KMS-11 (cell line): ENCODE data around the gene DYNLRB1.

Experiments
- H2AFZ ChIP-seq: fragments of 200-600 bp; sonication (generic); 2 replicates; pipeline ENCODE4 v1.6.1; 2016; ENCODE audit warnings: antibody characterized with exemption, mixed run types, low read depth
- H3K27ac ChIP-seq: fragments of 200-600 bp; sonication (generic); 2 replicates; pipeline ENCODE4 v1.6.1; 2016; ENCODE audit warnings: mild to moderate bottlenecking, mixed run types
- H3K27me3 ChIP-seq: fragments of 200-600 bp; sonication (generic); 2 replicates; pipeline ENCODE4 v1.6.1; 2017; ENCODE audit warnings: mild to moderate bottlenecking, low read depth, mixed run types, moderate library complexity; ENCODE audit not compliant: insufficient read depth
- H3K36me3 ChIP-seq: fragments of 200-600 bp; sonication (generic); 2 replicates; pipeline ENCODE4 v1.6.1; 2017; ENCODE audit warnings: mild to moderate bottlenecking, mixed run types; ENCODE audit not compliant: insufficient read depth
- H3K4me1 ChIP-seq: fragments of 200-600 bp; sonication (generic); 2 replicates; pipeline ENCODE4 v1.6.1; 2016; ENCODE audit warnings: mild to moderate bottlenecking, low read depth, mixed run types; ENCODE audit not compliant: poor library complexity, severe bottlenecking
- H3K4me2 ChIP-seq: fragments of 200-600 bp; sonication (generic); 2 replicates; pipeline ENCODE4 v1.7.0; 2016; ENCODE audit warnings: mild to moderate bottlenecking, mixed run types
- H3K4me3 ChIP-seq: fragments of 200-600 bp; sonication (generic); IDR thresholded peaks from 2 replicates; pipeline ENCODE4 v1.6.1; 2017; ENCODE audit warnings: low read depth, low read length, mixed read lengths; ENCODE audit not compliant: insufficient read depth
- H3K79me2 ChIP-seq: fragments of 200-600 bp; sonication (generic); 2 replicates; pipeline ENCODE4 v1.6.1; 2016; ENCODE audit warnings: low read depth, mixed run types; ENCODE audit not compliant: insufficient read depth
- H3K9ac ChIP-seq: fragments of 200-600 bp; sonication (generic); 2 replicates; pipeline ENCODE4 v1.6.1; 2016; ENCODE audit warnings: mild to moderate bottlenecking, mixed run types
- H4K20me1 ChIP-seq: fragments of 200-600 bp; sonication (generic); 2 replicates; pipeline ENCODE4 v1.6.1; 2016; ENCODE audit warnings: mild to moderate bottlenecking, mixed run types; ENCODE audit not compliant: insufficient read depth
- TF ChIP-seq, protein P1 (sequence below): fragments of 200-600 bp; sonication (generic); conservative IDR thresholded peaks from 2 replicates; pipeline ENCODE4 v1.6.1; 2017; ENCODE audit warnings: low read depth, mild to moderate bottlenecking, antibody characterized with exemption, low read length, moderate library complexity, mixed read lengths

DYNLRB1 gene

GRCh38 chr20:34560141-34560523, 43.9 kb downstream of the DYNLRB1 start:
- no peaks in the 10 kb centered on the region for H3K27me3 ChIP-seq
- no peak overlapping the region for H3K4me2 ChIP-seq
- no peak overlapping the region for H3K9ac ChIP-seq
- no peak overlapping the region for H2AFZ ChIP-seq
- TF ChIP-seq, protein P1, sequence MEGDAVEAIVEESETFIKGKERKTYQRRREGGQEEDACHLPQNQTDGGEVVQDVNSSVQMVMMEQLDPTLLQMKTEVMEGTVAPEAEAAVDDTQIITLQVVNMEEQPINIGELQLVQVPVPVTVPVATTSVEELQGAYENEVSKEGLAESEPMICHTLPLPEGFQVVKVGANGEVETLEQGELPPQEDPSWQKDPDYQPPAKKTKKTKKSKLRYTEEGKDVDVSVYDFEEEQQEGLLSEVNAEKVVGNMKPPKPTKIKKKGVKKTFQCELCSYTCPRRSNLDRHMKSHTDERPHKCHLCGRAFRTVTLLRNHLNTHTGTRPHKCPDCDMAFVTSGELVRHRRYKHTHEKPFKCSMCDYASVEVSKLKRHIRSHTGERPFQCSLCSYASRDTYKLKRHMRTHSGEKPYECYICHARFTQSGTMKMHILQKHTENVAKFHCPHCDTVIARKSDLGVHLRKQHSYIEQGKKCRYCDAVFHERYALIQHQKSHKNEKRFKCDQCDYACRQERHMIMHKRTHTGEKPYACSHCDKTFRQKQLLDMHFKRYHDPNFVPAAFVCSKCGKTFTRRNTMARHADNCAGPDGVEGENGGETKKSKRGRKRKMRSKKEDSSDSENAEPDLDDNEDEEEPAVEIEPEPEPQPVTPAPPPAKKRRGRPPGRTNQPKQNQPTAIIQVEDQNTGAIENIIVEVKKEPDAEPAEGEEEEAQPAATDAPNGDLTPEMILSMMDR = no peak
- no peaks in the 10 kb centered on the region for H3K36me3 ChIP-seq
- no peak overlapping the region for H3K27ac ChIP-seq
- no peaks in the 10 kb centered on the region for H4K20me1 ChIP-seq
- no peaks in the 10 kb centered on the region for H3K79me2 ChIP-seq
- peaks cover 10% of the 10 kb centered on the region for H3K4me1 ChIP-seq
- no peak overlapping the region for H3K4me3 ChIP-seq

GRCh38 chr20:34560614-34561013, 44.4 kb downstream of the DYNLRB1 start:
- no peaks in the 10 kb centered on the region for H3K79me2 ChIP-seq
- H3K4me2 ChIP-seq = no peak overlapping the region
- H4K20me1 ChIP-seq = no peaks in the 10 kb centered on the region
- H3K27me3 ChIP-seq = no peaks in the 10 kb centered on the region
- peaks cover 11% of the 10 kb centered on the region for H3K4me1 ChIP-seq
- TF ChIP-seq, protein P1 = no peak
- no peak overlapping the region for H3K4me3 ChIP-seq
- H3K36me3 ChIP-seq = no peaks in the 10 kb centered on the region
- H3K27ac ChIP-seq = no peak overlapping the region
- no peak overlapping the region for H2AFZ ChIP-seq
- no peak overlapping the region for H3K9ac ChIP-seq

- Histone ChIP-seq H3K4me1 (peaks cover 11% of the 10 kb centered on the region), H4K20me1 (no peaks in the 10 kb centered on the region), H2AFZ (no peak overlapping the region), H3K4me3 (no peak overlapping the region), H3K4me2 (no peak overlapping the region), H3K27ac (no peak overlapping the region), H3K9ac (no peak overlapping the region), H3K79me2 (no peaks in the 10 kb centered on the region), H3K27me3 (no peaks in the 10 kb centered on the region), H3K36me3 (no peaks in the 10 kb centered on the region)
- TF ChIP-seq, protein P1 = no peak
Measured at GRCh38 chr20:34561661-34562060, 45.4 kb downstream of the DYNLRB1 start.

- no peak overlapping the region for H3K9ac ChIP-seq
- TF ChIP-seq, protein P1 = peak; percentile 45; the same call in 1 of the 2 replicates
- H3K36me3 ChIP-seq = no peaks in the 10 kb centered on the region
- no peaks in the 10 kb centered on the region for H4K20me1 ChIP-seq
- H3K79me2 ChIP-seq = no peaks in the 10 kb centered on the region
- H3K4me2 ChIP-seq = no peak overlapping the region
- peaks cover 11% of the 10 kb centered on the region for H3K4me1 ChIP-seq
- no peak overlapping the region for H3K27ac ChIP-seq
- no peaks in the 10 kb centered on the region for H3K27me3 ChIP-seq
- H3K4me3 ChIP-seq = no peak overlapping the region
- no peak overlapping the region for H2AFZ ChIP-seq
Measured at GRCh38 chr20:34562641-34563040, 46.4 kb downstream of the DYNLRB1 start.

DNA sequence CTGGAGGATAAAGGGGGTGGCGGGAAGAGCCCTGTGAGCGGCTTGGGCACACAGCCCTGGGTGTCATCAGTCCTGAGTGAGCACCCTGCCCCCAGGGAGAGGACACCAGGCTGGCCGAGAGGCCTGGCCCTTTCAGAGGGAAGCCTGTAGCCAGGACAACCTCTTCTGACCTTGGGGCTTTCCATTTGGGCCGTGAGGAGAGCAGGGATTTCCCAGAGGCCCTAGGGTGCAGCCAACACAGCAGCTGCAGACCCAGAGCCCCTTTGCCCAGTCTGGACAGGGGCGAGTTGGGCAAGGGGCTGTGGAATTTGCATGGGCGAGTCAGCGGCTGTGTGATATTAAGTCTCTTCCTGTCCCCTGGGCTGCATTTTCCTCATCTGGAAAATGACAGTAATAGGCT, 48.6 kb downstream of the DYNLRB1 start:
- Histone ChIP-seq H3K79me2 (no peaks in the 10 kb centered on the region), H3K36me3 (no peaks in the 10 kb centered on the region), H3K27ac (no peak overlapping the region), H3K4me1 (peaks cover 11% of the 10 kb centered on the region), H3K4me3 (no peak overlapping the region), H3K9ac (no peak overlapping the region), H2AFZ (no peak overlapping the region), H3K27me3 (no peaks in the 10 kb centered on the region), H3K4me2 (no peak overlapping the region), H4K20me1 (no peaks in the 10 kb centered on the region)
- TF ChIP-seq, protein P1 = no peak
